Keratinocyte (primary cell): ENCODE measurements around the gene HLF. TPM values are rescaled to one million over a fixed set of nuclear protein-coding genes. Genes with fewer than 3 reads are reported as not detected.
"Not testable (repeated sequence)": the region's sequence is repeated elsewhere in the genome, so short reads cannot be mapped to it uniquely, and the experiment has no call there.

ENCODE experiments used
- DNase-seq: peaks from one replicate; pipeline ENCODE4 v3.0.0-alpha.2; 2011; ENCODE audit warnings: low read depth, missing footprints, low spot score
- FAIRE-seq: peaks from 2 replicates; lab custom pipeline; 2011; peaks lifted over from hg19 to GRCh38; lab: Jason Lieb, UNC
- H2AFZ ChIP-seq: 2 replicates; pipeline ENCODE4 v1.6.0; 2012; ENCODE audit warnings: low read length, control low read depth, inconsistent platforms; ENCODE audit not compliant: control insufficient read depth
- H3K27ac ChIP-seq: 2 replicates; pipeline ENCODE4 v1.5.1; 2011; ENCODE audit warnings: low read length; ENCODE audit not compliant: control insufficient read depth, insufficient read depth
- H3K27me3 ChIP-seq: 3 replicates; pipeline ENCODE4 v1.6.0; 2011; ENCODE audit warnings: low read length; ENCODE audit not compliant: control insufficient read depth, insufficient read depth; ENCODE audit errors: extremely low read depth
- H3K36me3 ChIP-seq, 2 experiments: 2 replicates in 1 of 2; 3 replicates in 1 of 2; pipeline ENCODE4 v1.5.1; 2011; ENCODE audit warnings: low read length in 2 of 2, mild to moderate bottlenecking in 1 of 2; ENCODE audit not compliant: control insufficient read depth in 2 of 2, insufficient read depth in 2 of 2; ENCODE audit errors: extremely low read depth in 1 of 2
- H3K4me1 ChIP-seq: 3 replicates; pipeline ENCODE4 v1.5.1; 2011; ENCODE audit warnings: low read length; ENCODE audit not compliant: control insufficient read depth, insufficient read depth; ENCODE audit errors: extremely low read depth
- H3K4me2 ChIP-seq: 3 replicates; pipeline ENCODE4 v1.6.0; 2011; ENCODE audit warnings: low read depth, low read length; ENCODE audit not compliant: control insufficient read depth, insufficient read depth; ENCODE audit errors: extremely low read depth
- H3K4me3 ChIP-seq, 3 experiments: fragments of 200-600 bp in 1 of 3; sonication (generic) in 1 of 3; 2 replicates in 2 of 3; 3 replicates in 1 of 3; pipeline ENCODE4 v1.5.1; 2011 to 2016; ENCODE audit warnings: low read length in 3 of 3, mild to moderate bottlenecking in 3 of 3, control low read depth in 2 of 3, inconsistent platforms in 1 of 3, low read depth in 1 of 3, mixed read lengths in 1 of 3, mixed run types in 1 of 3, moderate library complexity in 1 of 3; ENCODE audit not compliant: control insufficient read depth in 2 of 3, insufficient read depth in 2 of 3; ENCODE audit errors: extremely low read depth in 1 of 3
- H3K79me2 ChIP-seq: 2 replicates; pipeline ENCODE4 v1.6.0; 2012; ENCODE audit warnings: low read length; ENCODE audit not compliant: control insufficient read depth, insufficient read depth
- H3K9ac ChIP-seq: 3 replicates; pipeline ENCODE4 v1.6.0; 2011; ENCODE audit warnings: low read length; ENCODE audit not compliant: control insufficient read depth, insufficient read depth; ENCODE audit errors: extremely low read depth
- H3K9me1 ChIP-seq: 3 replicates; pipeline ENCODE4 v1.6.0; 2011; ENCODE audit warnings: low read length; ENCODE audit not compliant: control insufficient read depth, insufficient read depth; ENCODE audit errors: extremely low read depth
- H3K9me3 ChIP-seq: 2 replicates; pipeline ENCODE4 v1.5.1; 2012; ENCODE audit warnings: low read depth, low read length; ENCODE audit not compliant: control insufficient read depth
- H4K20me1 ChIP-seq: 3 replicates; pipeline ENCODE4 v1.6.0; 2011; ENCODE audit warnings: low read length; ENCODE audit not compliant: control insufficient read depth, insufficient read depth; ENCODE audit errors: extremely low read depth
- EZH2 ChIP-seq: IDR thresholded peaks from one replicate; pipeline ENCODE4 v1.6.1; 2012; ENCODE audit warnings: inconsistent platforms, mild to moderate bottlenecking, low read length, moderate library complexity
- dilution Hi-C: fragments of 300-500 bp; cut with MboI; formaldehyde crosslinking; loops from one replicate; pipeline ENCODE4 v1.7.0; 2020; ENCODE audit warnings: low sequenced_read_pairs; ENCODE audit not compliant: extremely low pct_ligation_motif_present
- polyA plus RNA-seq, 5 experiments: library from polyadenylated mRNA; depleted of rRNA in 3 of 5; stranded (reverse) in 3 of 5; stranded (forward) in 1 of 5; unstranded in 1 of 5; fragments of >200 nt; gene quantifications; 1 replicate in 1 of 5; 2 replicates in 3 of 5; 3 replicates in 1 of 5; pipeline versions ENCODE4 v1.2.1 to v1.2.3, GENCODE V29; 2011 to 2012; ENCODE audit warnings: missing spikeins in 2 of 5, low read depth in 1 of 5, low replicate concordance in 1 of 5
- TF ChIP-seq, protein P1 (sequence below), 3 experiments: IDR thresholded peaks in 1 of 3; conservative IDR thresholded peaks in 1 of 3; optimal IDR thresholded peaks in 1 of 3; 2 replicates in 2 of 3; 3 replicates in 1 of 3; pipeline versions ENCODE3 to v1.5.1; 2011; ENCODE audit warnings: low read length in 3 of 3, mild to moderate bottlenecking in 3 of 3, moderate library complexity in 2 of 3, control low read depth in 1 of 3, inconsistent platforms in 1 of 3; ENCODE audit not compliant: insufficient read depth in 2 of 3; ENCODE audit errors: extremely low read depth in 1 of 3

HLF gene
- polyA plus RNA-seq, 1 donor (not counting 4 experiments of a cell fraction or from before 2014, with no cell fraction given) = 0.21 TPM

DNA sequence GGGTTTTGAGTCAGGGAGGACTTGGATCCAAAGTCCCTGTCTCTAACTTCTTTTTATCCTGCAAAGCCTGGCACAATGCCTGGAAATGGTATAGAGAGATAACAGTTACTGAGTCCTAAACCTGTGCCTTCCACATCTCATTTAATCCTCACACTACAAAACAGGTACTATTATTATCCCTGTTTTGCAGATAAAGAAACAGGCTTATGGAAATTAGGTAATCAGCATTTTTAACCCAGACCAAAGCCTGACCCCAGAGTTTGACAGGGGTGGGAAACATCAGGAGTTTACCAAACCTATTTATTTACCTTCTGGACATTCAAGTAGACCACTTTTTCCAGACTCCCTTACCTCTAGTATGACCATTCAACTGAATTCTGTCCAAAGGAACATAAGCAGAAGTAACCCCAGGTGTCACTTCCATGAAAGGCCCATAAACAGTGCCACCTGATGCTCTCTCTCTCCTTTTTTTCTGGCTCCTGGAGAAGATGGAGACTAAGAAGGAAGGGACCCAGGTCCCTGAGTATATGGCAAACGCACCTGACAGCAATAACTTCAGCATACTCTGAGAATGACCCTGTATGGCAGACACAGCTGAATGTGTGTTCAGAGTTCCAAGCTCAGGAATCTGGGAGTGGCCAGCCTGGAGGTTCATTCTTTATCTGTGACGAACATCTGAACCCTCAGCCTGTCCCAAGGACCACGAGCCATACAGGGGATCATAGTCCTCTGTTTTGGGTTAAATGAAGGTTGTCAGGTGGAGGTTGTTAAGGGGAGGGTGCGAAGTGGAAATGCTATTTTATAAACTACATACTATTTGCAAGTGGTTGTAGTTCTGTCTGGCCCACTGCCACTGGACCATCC, 62.7 kb downstream of the HLF start:
- dilution Hi-C loops = no loop called here
- H3K9ac ChIP-seq = no peak overlapping the region
- no peaks in the 10 kb centered on the region for H3K36me3 ChIP-seq
- DNase-seq (no peak), FAIRE-seq (peak; percentile 49)
- no peaks in the 10 kb centered on the region for H3K9me3 ChIP-seq
- no peak overlapping the region for H3K4me3 ChIP-seq
- no peak overlapping the region for H3K27ac ChIP-seq
- H4K20me1 ChIP-seq = no peaks in the 10 kb centered on the region
- H3K4me1 ChIP-seq = peaks cover 6% of the 10 kb centered on the region
- H2AFZ ChIP-seq = no peak overlapping the region
- no peak for TF ChIP-seq EZH2
- TF ChIP-seq, protein P1, sequence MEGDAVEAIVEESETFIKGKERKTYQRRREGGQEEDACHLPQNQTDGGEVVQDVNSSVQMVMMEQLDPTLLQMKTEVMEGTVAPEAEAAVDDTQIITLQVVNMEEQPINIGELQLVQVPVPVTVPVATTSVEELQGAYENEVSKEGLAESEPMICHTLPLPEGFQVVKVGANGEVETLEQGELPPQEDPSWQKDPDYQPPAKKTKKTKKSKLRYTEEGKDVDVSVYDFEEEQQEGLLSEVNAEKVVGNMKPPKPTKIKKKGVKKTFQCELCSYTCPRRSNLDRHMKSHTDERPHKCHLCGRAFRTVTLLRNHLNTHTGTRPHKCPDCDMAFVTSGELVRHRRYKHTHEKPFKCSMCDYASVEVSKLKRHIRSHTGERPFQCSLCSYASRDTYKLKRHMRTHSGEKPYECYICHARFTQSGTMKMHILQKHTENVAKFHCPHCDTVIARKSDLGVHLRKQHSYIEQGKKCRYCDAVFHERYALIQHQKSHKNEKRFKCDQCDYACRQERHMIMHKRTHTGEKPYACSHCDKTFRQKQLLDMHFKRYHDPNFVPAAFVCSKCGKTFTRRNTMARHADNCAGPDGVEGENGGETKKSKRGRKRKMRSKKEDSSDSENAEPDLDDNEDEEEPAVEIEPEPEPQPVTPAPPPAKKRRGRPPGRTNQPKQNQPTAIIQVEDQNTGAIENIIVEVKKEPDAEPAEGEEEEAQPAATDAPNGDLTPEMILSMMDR (optimal IDR thresholded peaks at IDR 0.05 in 1 of 3, IDR thresholded peaks at IDR 0.05 in 1 of 3, conservative IDR thresholded peaks at IDR 0.05 in 1 of 3; ENCODE audit: extremely low read depth in 1 of 3, insufficient read depth in 2 of 3, low read length in 3 of 3) = no peak
- H3K4me2 ChIP-seq = no peak overlapping the region
- H3K79me2 ChIP-seq = no peaks in the 10 kb centered on the region
- H3K27me3 ChIP-seq = no peaks in the 10 kb centered on the region
- H3K9me1 ChIP-seq = no peaks in the 10 kb centered on the region

DNA sequence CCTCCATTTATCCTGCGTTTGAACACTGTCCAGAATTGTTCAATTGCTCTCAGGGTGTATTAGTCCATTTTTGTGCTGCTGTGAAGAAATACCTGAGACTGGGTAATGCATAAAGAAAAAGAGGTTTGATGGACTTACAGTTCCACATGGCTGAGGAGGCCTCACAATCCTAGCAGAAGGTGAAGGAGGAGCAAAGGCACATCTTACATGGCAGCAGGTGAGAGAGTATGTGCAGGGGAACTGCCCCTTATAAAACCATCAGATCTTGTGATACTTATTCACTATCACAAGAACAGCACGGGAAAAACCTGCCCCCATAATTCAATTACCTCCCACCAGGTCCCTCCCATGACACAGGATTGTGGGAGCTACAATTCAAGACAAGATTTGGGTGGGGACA, 63.8 kb downstream of the HLF start:
- H3K27me3 ChIP-seq, H3K9me1 ChIP-seq, H3K79me2 ChIP-seq, FAIRE-seq, H3K4me1 ChIP-seq, DNase-seq, H3K9me3 ChIP-seq, H3K4me2 ChIP-seq, H3K4me3 ChIP-seq, dilution Hi-C loops, H4K20me1 ChIP-seq, H3K36me3 ChIP-seq, H2AFZ ChIP-seq, H3K27ac ChIP-seq, H3K9ac ChIP-seq: not testable (repeated sequence)
